Ramos (cell line): ENCODE measurements around the gene KLK4.

Experiments
- in situ Hi-C: fragments of 300-500 bp; cut with MboI; formaldehyde crosslinking; loops from one replicate; pipeline ENCODE4 v1.14.3; 2022; ENCODE audit warnings: low sequenced_read_pairs; ENCODE audit not compliant: unreplicated experiment

Gene KLK4

GRCh38 chr19:50890422-50891252, 20.6 kb downstream of the KLK4 start:
- in situ Hi-C loops: no loop called here

- in situ Hi-C loops: no loop called here
These were observed 21.6 kb downstream of the KLK4 start for GRCh38 chr19:50889638-50890037.

GRCh38 chr19:50882188-50882587, 29.0 kb downstream of the KLK4 start:
- in situ Hi-C loops: no loop called here

- in situ Hi-C loops: no loop called here
These were observed 31.0 kb downstream of the KLK4 start for GRCh38 chr19:50880241-50880640.

- in situ Hi-C loops: no loop called here
These were observed 32.3 kb downstream of the KLK4 start for GRCh38 chr19:50878851-50879250.

GRCh38 chr19:50877338-50877737, 33.9 kb downstream of the KLK4 start:
- in situ Hi-C loops: no loop called here

- in situ Hi-C loops: no loop called here
These were observed 34.7 kb downstream of the KLK4 start for GRCh38 chr19:50876456-50876855.

- in situ Hi-C loops: no loop called here
These were observed 35.3 kb downstream of the KLK4 start for GRCh38 chr19:50875795-50876422.

- in situ Hi-C loops: no loop called here
These were observed 37.0 kb downstream of the KLK4 start for GRCh38 chr19:50874211-50874610.

- in situ Hi-C loops: no loop called here
These were observed 38.1 kb downstream of the KLK4 start, which contains the start of gene KLK2 for GRCh38 chr19:50873056-50873455. TSS of gene KLK2 (plus strand) at chr19:50873439. CDS start at chr19:50873474, 35 bp downstream.

GRCh38 chr19:50870417-50871089, 40.6 kb downstream of the KLK4 start:
- in situ Hi-C loops: no loop called here

GRCh38 chr19:50869479-50869878, 41.7 kb downstream of the KLK4 start:
- in situ Hi-C loops: no loop called here

GRCh38 chr19:50861496-50862286, 49.5 kb downstream of the KLK4 start:
- in situ Hi-C loops: no loop called here

GRCh38 chr19:50861010-50861409, 50.2 kb downstream of the KLK4 start:
- in situ Hi-C loops: no loop called here

- in situ Hi-C loops: no loop called here
These were observed 51.3 kb downstream of the KLK4 start for GRCh38 chr19:50859849-50860248.

- in situ Hi-C loops: no loop called here
These were observed 52.3 kb downstream of the KLK4 start for GRCh38 chr19:50858886-50859285.

GRCh38 chr19:50857366-50857765, 53.8 kb downstream of the KLK4 start:
- in situ Hi-C loops: no loop called here
